GM15510 (cell line): Measurements from ENCODE around the gene FERMT1.

Experiments used
- POLR2A ChIP-seq: IDR thresholded peaks from 3 replicates; pipeline ENCODE4 v1.6.1; 2011; ENCODE audit warnings: borderline replicate concordance; ENCODE audit not compliant: insufficient read length; ENCODE audit errors: extremely low read depth

Gene FERMT1

GRCh38 chr20:6123649-6124014, 802 bp upstream of the FERMT1 start:
- no peak for TF ChIP-seq POLR2A

GRCh38 chr20:6122111-6122872, 538 bp downstream of the FERMT1 start:
- no peak for TF ChIP-seq POLR2A

GRCh38 chr20:6121504-6121903, 1.3 kb downstream of the FERMT1 start:
- no peak for TF ChIP-seq POLR2A

DNA sequence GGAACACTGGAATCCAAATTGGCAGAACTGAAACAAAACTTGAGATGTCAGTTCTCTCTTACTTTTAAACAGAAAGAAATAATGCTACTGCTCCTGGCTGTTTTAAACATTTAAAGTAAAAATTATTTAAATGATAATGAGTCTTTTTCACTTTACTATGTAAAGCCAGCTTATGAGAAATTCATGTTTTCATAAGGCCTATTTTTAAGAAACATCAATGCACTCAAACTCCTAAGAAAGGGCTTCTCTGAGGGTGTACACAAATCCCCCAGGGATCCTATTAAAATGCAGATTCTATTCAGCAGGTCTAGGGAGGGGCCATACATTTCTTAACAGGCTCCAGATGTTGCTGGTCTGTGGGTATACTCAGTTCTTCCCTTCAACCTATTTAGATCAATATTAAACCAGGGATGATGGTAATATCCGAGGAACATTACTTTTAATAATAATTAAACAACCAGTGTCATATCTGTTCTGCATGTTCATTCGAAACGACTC, 2.3 kb downstream of the FERMT1 start:
- TF ChIP-seq POLR2A, result no peak

- no peak for TF ChIP-seq POLR2A
Observed at GRCh38 chr20:6116758-6117157, 6.1 kb downstream of the FERMT1 start.

GRCh38 chr20:6115221-6115895, 7.5 kb downstream of the FERMT1 start:
- TF ChIP-seq POLR2A, result no peak

GRCh38 chr20:6114696-6115095, 8.1 kb downstream of the FERMT1 start:
- no peak for TF ChIP-seq POLR2A

GRCh38 chr20:6113951-6114350, 8.9 kb downstream of the FERMT1 start:
- no peak for TF ChIP-seq POLR2A

DNA sequence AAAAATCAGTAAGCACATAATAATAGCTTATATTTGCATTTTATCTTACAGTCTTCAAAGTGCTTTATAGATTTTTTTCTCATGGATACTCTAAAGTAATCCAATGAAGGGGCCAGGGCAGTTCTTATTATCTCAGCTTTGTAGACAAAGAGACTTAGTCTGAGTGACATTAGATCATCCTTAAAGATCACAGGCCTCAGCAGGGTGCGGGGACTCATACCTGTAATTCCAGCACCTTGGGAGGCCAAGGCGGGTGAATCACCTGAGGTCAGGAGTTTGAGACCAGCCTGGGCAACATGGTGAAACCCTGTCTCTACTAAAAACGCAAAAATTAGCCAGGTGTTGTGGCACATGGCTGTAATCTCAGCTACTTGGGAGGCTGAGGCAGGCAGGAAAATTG, 14.5 kb downstream of the FERMT1 start:
- TF ChIP-seq POLR2A, result no peak

- TF ChIP-seq POLR2A, result no peak
Observed at GRCh38 chr20:6104493-6105188, 18.2 kb downstream of the FERMT1 start.

DNA sequence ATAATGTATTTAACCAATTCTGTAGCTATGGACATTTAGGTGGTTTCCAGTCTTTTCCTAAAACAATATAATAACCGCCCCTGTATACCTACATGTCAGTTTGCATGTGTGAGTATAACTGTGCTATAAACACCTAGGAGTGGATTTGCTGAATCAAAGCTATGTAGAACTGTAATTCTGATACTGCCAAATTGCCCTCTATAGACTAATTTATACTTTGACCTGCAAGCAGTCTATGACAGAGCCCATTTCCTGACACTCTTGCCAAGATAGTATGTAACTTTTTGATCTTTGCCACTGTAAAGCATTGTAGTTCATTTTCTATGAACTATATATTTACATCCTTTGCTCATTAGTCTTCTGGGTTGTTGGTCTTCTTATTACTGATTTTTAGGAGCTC, 19.5 kb downstream of the FERMT1 start:
- TF ChIP-seq POLR2A, result no peak

GRCh38 chr20:6101346-6101745, 21.5 kb downstream of the FERMT1 start:
- TF ChIP-seq POLR2A, result no peak

DNA sequence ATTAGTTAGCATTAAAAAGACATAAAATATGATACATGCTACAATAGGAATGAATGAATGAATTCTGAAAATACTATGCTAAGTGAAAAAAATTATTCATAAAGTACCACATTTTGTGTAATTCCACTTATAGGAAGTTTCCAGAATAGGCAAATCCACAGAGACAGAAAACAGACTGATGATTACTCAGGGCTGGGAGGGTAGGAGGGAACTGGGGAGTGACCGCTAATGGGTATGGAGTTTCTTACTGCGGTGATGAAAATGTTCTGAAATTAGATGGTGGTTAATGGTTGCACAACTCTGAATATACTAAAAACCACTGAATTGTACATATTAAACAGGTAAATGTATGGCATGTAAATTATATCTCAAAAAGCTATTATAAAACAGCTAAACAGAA, 22.6 kb downstream of the FERMT1 start:
- TF ChIP-seq POLR2A, result no peak

DNA sequence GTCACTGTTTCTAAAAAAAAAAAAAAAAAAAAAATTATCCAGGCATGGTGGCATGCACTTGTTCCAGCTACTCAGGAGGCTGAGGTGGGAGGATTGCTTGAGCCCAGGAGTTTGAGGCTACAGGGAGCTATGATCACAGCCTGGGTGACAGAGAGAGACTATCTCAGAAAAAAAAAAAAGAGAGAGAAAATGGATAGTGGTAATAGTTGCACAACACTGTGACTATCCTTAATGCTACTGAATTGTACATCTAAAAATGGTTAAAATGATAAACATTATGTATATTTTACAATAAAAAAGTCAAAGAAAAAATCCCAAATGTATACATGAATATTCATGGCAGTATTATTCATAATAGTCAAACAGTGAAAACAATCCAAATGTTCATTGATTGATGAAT, 23.0 kb downstream of the FERMT1 start:
- no peak for TF ChIP-seq POLR2A

GRCh38 chr20:6095409-6095808, 27.4 kb downstream of the FERMT1 start:
- no peak for TF ChIP-seq POLR2A
